HG03565 (cell line): Measurements from ENCODE around the gene NTNG2.

Experiments
- ATAC-seq: cut with Tn5 transposase; IDR thresholded peaks from one replicate; pipeline ENCODE4 v1.9.1; 2021; ENCODE audit warnings: mild to moderate bottlenecking, moderate library complexity; ENCODE audit not compliant: unreplicated experiment

The NTNG2 gene

GRCh38 chr9:132146039-132146438 lies 15.8 kb upstream of the NTNG2 start:
- no peak for ATAC-seq

GRCh38 chr9:132146575-132146974 lies 15.3 kb upstream of the NTNG2 start:
- no peak for ATAC-seq

GRCh38 chr9:132147331-132147730 lies 14.5 kb upstream of the NTNG2 start:
- ATAC-seq = no peak

GRCh38 chr9:132147839-132148238 lies 14.0 kb upstream of the NTNG2 start:
- ATAC-seq = no peak

GRCh38 chr9:132150256-132150655 lies 11.6 kb upstream of the NTNG2 start:
- no peak for ATAC-seq

- ATAC-seq = no peak
Measured at GRCh38 chr9:132151118-132151517, 10.7 kb upstream of the NTNG2 start.

GRCh38 chr9:132152231-132152630 lies 9.6 kb upstream of the NTNG2 start:
- ATAC-seq = no peak

- no peak for ATAC-seq
Measured at GRCh38 chr9:132154863-132155567, 6.8 kb upstream of the NTNG2 start.

GRCh38 chr9:132155568-132155895 lies 6.3 kb upstream of the NTNG2 start:
- ATAC-seq = no peak

GRCh38 chr9:132156262-132156661 lies 5.6 kb upstream of the NTNG2 start:
- no peak for ATAC-seq

- ATAC-seq = no peak
Measured at GRCh38 chr9:132157347-132158116, 4.3 kb upstream of the NTNG2 start.

- no peak for ATAC-seq
Measured at GRCh38 chr9:132160802-132161742, 786 bp upstream of the NTNG2 start.

GRCh38 chr9:132162764-132163456 lies 1.1 kb downstream of the NTNG2 start:
- no peak for ATAC-seq

GRCh38 chr9:132163457-132163875 lies 1.6 kb downstream of the NTNG2 start:
- ATAC-seq = no peak

GRCh38 chr9:132163876-132164603 lies 2.2 kb downstream of the NTNG2 start:
- no peak for ATAC-seq

- ATAC-seq = no peak
Measured at GRCh38 chr9:132164604-132165362, 2.9 kb downstream of the NTNG2 start.

GRCh38 chr9:132166599-132166998 lies 4.7 kb downstream of the NTNG2 start:
- ATAC-seq = no peak

GRCh38 chr9:132167192-132167591 lies 5.3 kb downstream of the NTNG2 start:
- ATAC-seq = no peak

GRCh38 chr9:132168347-132168746 lies 6.5 kb downstream of the NTNG2 start:
- no peak for ATAC-seq
